Neural progenitor cell (in vitro differentiated cells): ENCODE results near the gene DCD.

Experiments
- CTCF ChIP-seq: fragments of 200-600 bp; sonication (generic); IDR thresholded peaks from 2 replicates; pipeline ENCODE4 v1.5.1; 2017; ENCODE audit warnings: antibody characterized with exemption, mild to moderate bottlenecking
- EZH2phosphoT487 ChIP-seq: fragments of 200-600 bp; sonication (generic); IDR thresholded peaks from 2 replicates; pipeline ENCODE4 v1.6.1; 2017; ENCODE audit warnings: antibody characterized with exemption

GRCh38 chr12:54641089-54641488 is 7.1 kb downstream of the DCD start:
- TF ChIP-seq CTCF (no peak), EZH2phosphoT487 (no peak)
